H1 (cell line): ENCODE data around the gene DNAI2. TPM values are rescaled to one million over a fixed set of nuclear protein-coding genes. Genes with fewer than 3 reads are reported as not detected.

Experiments
- CTCF ChIA-PET: fragments of 300-600 bp; sonication (Branson Sonifier 250); formaldehyde crosslinking; loops from one replicate; lab custom pipeline; 2021; ENCODE audit not compliant: partially characterized antibody; lab: Charles Lee
- POLR2A ChIA-PET: fragments of 300-600 bp; sonication (Branson Sonifier 250); formaldehyde crosslinking; loops from one replicate; lab custom pipeline; 2021; ENCODE audit warnings: inconsistent platforms; ENCODE audit not compliant: partially characterized antibody; lab: Charles Lee
- DNase-seq, 2 experiments: peaks; one replicate each; pipeline versions ENCODE4 v3.0.0 to v3.0.0-alpha.2; 2010 to 2022; ENCODE audit warnings: low spot score in 2 of 2, low read depth in 1 of 2, mixed read lengths in 1 of 2
- FAIRE-seq: peaks from 2 replicates; lab custom pipeline; 2011; peaks lifted over from hg19 to GRCh38; lab: Jason Lieb, UNC
- H2AFZ ChIP-seq: 2 replicates; pipeline ENCODE4 v1.8.1; 2012; ENCODE audit warnings: low read length, inconsistent platforms
- H2AK5ac ChIP-seq: 2 replicates; pipeline ENCODE4 v1.6.1; 2013; ENCODE audit warnings: low read depth, low read length
- H2BK120ac ChIP-seq: replicated peaks from 2 replicates; pipeline ENCODE3; 2013; ENCODE audit warnings: low read depth, low read length, inconsistent platforms
- H2BK12ac ChIP-seq: 2 replicates; pipeline ENCODE4 v1.6.1; 2013; ENCODE audit warnings: low read depth, low read length
- H2BK15ac ChIP-seq: 2 replicates; pipeline ENCODE4 v1.6.1; 2013; ENCODE audit warnings: low read length
- H2BK20ac ChIP-seq: 2 replicates; pipeline ENCODE4 v1.6.1; 2013; ENCODE audit warnings: low read length
- H2BK5ac ChIP-seq: 2 replicates; pipeline ENCODE4 v1.6.1; 2013; ENCODE audit warnings: low read depth, low read length
- H3K14ac ChIP-seq: 2 replicates; pipeline ENCODE4 v1.6.1; 2013; ENCODE audit warnings: inconsistent platforms; ENCODE audit not compliant: insufficient read length
- H3K18ac ChIP-seq: 2 replicates; pipeline ENCODE4 v1.6.1; 2013; ENCODE audit warnings: low read length; ENCODE audit errors: extremely low read depth
- H3K23ac ChIP-seq: 2 replicates; pipeline ENCODE4 v1.6.1; 2013; ENCODE audit warnings: inconsistent platforms; ENCODE audit not compliant: insufficient read length
- H3K23me2 ChIP-seq: 2 replicates; pipeline ENCODE4 v1.6.1; 2013; ENCODE audit warnings: low read depth, low read length
- H3K27ac ChIP-seq: 2 replicates; pipeline ENCODE4 v1.6.1; 2011; ENCODE audit warnings: low read depth, low read length, inconsistent platforms
- H3K27me3 ChIP-seq, 4 experiments: replicated peaks in 1 of 4; 1 replicate in 1 of 4; 2 replicates in 3 of 4; pipeline versions ENCODE4 v1.6.1 to v1.8.1; 2011 to 2013; ENCODE audit warnings: low read length in 3 of 4, mild to moderate bottlenecking in 3 of 4, inconsistent platforms in 2 of 4, mixed read lengths in 2 of 4, moderate library complexity in 1 of 4; ENCODE audit not compliant: control insufficient read depth in 3 of 4, insufficient read depth in 3 of 4; ENCODE audit errors: extremely low read depth in 1 of 4
- H3K36me3 ChIP-seq, 4 experiments: 2 replicates each; pipeline versions ENCODE4 v1.6.1 to v1.8.1; 2011 to 2013; ENCODE audit warnings: mild to moderate bottlenecking in 4 of 4, low read length in 3 of 4, moderate library complexity in 2 of 4, control low read depth in 1 of 4, inconsistent platforms in 1 of 4; ENCODE audit not compliant: insufficient read depth in 4 of 4, control insufficient read depth in 2 of 4
- H3K4ac ChIP-seq: replicated peaks from 2 replicates; pipeline ENCODE3; 2013; ENCODE audit warnings: low read length, low read depth, mixed read lengths, inconsistent platforms; ENCODE audit not compliant: insufficient read length
- H3K4me1 ChIP-seq, 4 experiments: replicated peaks in 1 of 4; 1 replicate in 1 of 4; 2 replicates in 3 of 4; pipeline versions ENCODE4 v1.6.1 to v1.8.1; 2011 to 2013; ENCODE audit warnings: low read length in 3 of 4, inconsistent platforms in 2 of 4, mixed read lengths in 1 of 4; ENCODE audit not compliant: insufficient read depth in 4 of 4, control insufficient read depth in 3 of 4
- H3K4me2 ChIP-seq, 2 experiments: 2 replicates each; pipeline versions ENCODE4 v1.6.1 to v1.8.1; 2011 to 2013; ENCODE audit warnings: low read depth in 2 of 2, low read length in 2 of 2, control low read depth in 1 of 2, inconsistent platforms in 1 of 2, mild to moderate bottlenecking in 1 of 2; ENCODE audit not compliant: insufficient read depth in 1 of 2
- H3K4me3 ChIP-seq, 4 experiments: fragments of 200-600, 300-600 bp in 1 of 4; sonication (generic), shearing (Covaris generic), sonication (Bioruptor Twin) in 1 of 4; 2 replicates each; pipeline versions ENCODE4 v1.5.1 to v1.8.1; 2011 to 2016; ENCODE audit warnings: low read length in 4 of 4, low read depth in 3 of 4, control low read depth in 2 of 4, inconsistent platforms in 2 of 4, mild to moderate bottlenecking in 2 of 4, mixed read lengths in 1 of 4, moderate library complexity in 1 of 4; ENCODE audit not compliant: insufficient read depth in 2 of 4; ENCODE audit errors: extremely low read depth in 1 of 4
- H3K56ac ChIP-seq: replicated peaks from 2 replicates; pipeline ENCODE3; 2013; ENCODE audit warnings: low read depth, mild to moderate bottlenecking, mixed read lengths, low read length, inconsistent platforms; ENCODE audit not compliant: insufficient read length
- H3K79me1 ChIP-seq: 2 replicates; pipeline ENCODE4 v1.6.1; 2013; ENCODE audit warnings: low read depth, low read length, control low read depth
- H3K79me2 ChIP-seq, 2 experiments: 2 replicates each; pipeline versions ENCODE4 v1.6.1 to v1.8.1; 2012 to 2013; ENCODE audit warnings: low read length in 2 of 2, mild to moderate bottlenecking in 2 of 2, inconsistent platforms in 1 of 2; ENCODE audit not compliant: insufficient read depth in 2 of 2, control insufficient read depth in 1 of 2
- H3K9ac ChIP-seq, 4 experiments: replicated peaks in 1 of 4; 1 replicate in 1 of 4; 2 replicates in 3 of 4; pipeline versions ENCODE4 v1.6.1 to v1.8.1; 2011 to 2013; ENCODE audit warnings: low read depth in 3 of 4, low read length in 3 of 4, control low read depth in 2 of 4, mild to moderate bottlenecking in 2 of 4, moderate library complexity in 2 of 4, inconsistent platforms in 1 of 4; ENCODE audit errors: extremely low read depth in 1 of 4
- H3K9me3 ChIP-seq, 2 experiments: 2 replicates each; pipeline versions ENCODE4 v1.6.1 to v1.8.1; 2012 to 2013; ENCODE audit warnings: mild to moderate bottlenecking in 2 of 2, moderate library complexity in 2 of 2, control low read depth in 1 of 2, inconsistent platforms in 1 of 2, low read depth in 1 of 2, low read length in 1 of 2, mixed read lengths in 1 of 2; ENCODE audit not compliant: insufficient read depth in 2 of 2
- H4K20me1 ChIP-seq, 2 experiments: replicated peaks in 1 of 2; 2 replicates each; pipeline versions ENCODE3 to v1.8.1; 2011 to 2013; ENCODE audit warnings: inconsistent platforms in 2 of 2, low read length in 2 of 2, mild to moderate bottlenecking in 1 of 2; ENCODE audit not compliant: insufficient read depth in 2 of 2, control insufficient read depth in 1 of 2
- H4K5ac ChIP-seq: 2 replicates; pipeline ENCODE4 v1.6.1; 2013; ENCODE audit warnings: low read length, low read depth, mixed read lengths, inconsistent platforms; ENCODE audit not compliant: insufficient read length
- H4K8ac ChIP-seq: 2 replicates; pipeline ENCODE4 v1.8.0; 2013; ENCODE audit warnings: mild to moderate bottlenecking, moderate library complexity, low read length, inconsistent platforms; ENCODE audit not compliant: insufficient read depth; ENCODE audit errors: extremely low read depth
- H4K91ac ChIP-seq: replicated peaks from 2 replicates; pipeline ENCODE3; 2013; ENCODE audit warnings: low read length, mixed read lengths, inconsistent platforms; ENCODE audit not compliant: insufficient read length
- ASH2L ChIP-seq: fragments of 200-600, 300-600 bp; sonication (generic); IDR thresholded peaks from one replicate; pipeline ENCODE4 v1.7.1; 2017; ENCODE audit warnings: low read length
- BACH1 ChIP-seq: IDR thresholded peaks from 2 replicates; pipeline ENCODE4 v1.6.1; 2012; ENCODE audit warnings: low read length, improper control_type of control experiment
- BCL11A ChIP-seq, 2 experiments: IDR thresholded peaks; one replicate each; pipeline ENCODE4 v1.6.1; 2011; ENCODE audit warnings: low read depth in 2 of 2, low read length in 2 of 2, mild to moderate bottlenecking in 2 of 2
- CREB1 ChIP-seq: IDR thresholded peaks from 2 replicates; pipeline ENCODE4 v1.6.1; 2012; ENCODE audit warnings: inconsistent platforms
- CTBP2 ChIP-seq: IDR thresholded peaks from 2 replicates; pipeline ENCODE4 v1.7.0; 2011; ENCODE audit warnings: borderline replicate concordance, mild to moderate bottlenecking, moderate library complexity, mixed read lengths, low read length; ENCODE audit not compliant: insufficient read depth, insufficient read length
- JUN ChIP-seq: IDR thresholded peaks from 2 replicates; pipeline ENCODE4 v1.6.1; 2011; ENCODE audit warnings: low read depth, mild to moderate bottlenecking, improper control_type of control experiment, low read length
- POLR2AphosphoS5 ChIP-seq: IDR thresholded peaks from 2 replicates; pipeline ENCODE4 v1.6.1; 2011; ENCODE audit warnings: low read depth, low read length
- RBBP5 ChIP-seq: IDR thresholded peaks from 2 replicates; pipeline ENCODE4 v1.7.1; 2012; ENCODE audit warnings: low read depth, mild to moderate bottlenecking, inconsistent platforms, low read length, moderate library complexity, borderline replicate concordance
- SAP30 ChIP-seq: fragments of 300-600 bp; sonication (generic); IDR thresholded peaks from 2 replicates; pipeline ENCODE4 v1.7.1; 2012; ENCODE audit warnings: low read length, moderate library complexity, mild to moderate bottlenecking, inconsistent platforms; ENCODE audit not compliant: insufficient read depth, insufficient replicate concordance
- SIRT6 ChIP-seq: IDR thresholded peaks from one replicate; pipeline ENCODE4 v1.7.1; 2012; ENCODE audit warnings: low read length, inconsistent platforms
- SP4 ChIP-seq: IDR thresholded peaks from 2 replicates; pipeline ENCODE4 v1.6.1; 2012; ENCODE audit warnings: low read length, inconsistent platforms
- SUZ12 ChIP-seq: fragments of 200-600 bp; sonication (generic); IDR thresholded peaks from 2 replicates; pipeline ENCODE4 v1.6.1; 2012; ENCODE audit warnings: mild to moderate bottlenecking, inconsistent platforms, low read length, moderate library complexity, mixed read lengths
- WGBS, 2 experiments: shearing (Covaris generic) in 1 of 2; methylation state at CpG; one replicate each; pipeline versions ENCODE4 v1.1.6 to v1.1.7; 2013 to 2015; ENCODE audit warnings: low lambda C conversion rate in 2 of 2, mixed read lengths in 2 of 2, inconsistent platforms in 1 of 2, low coverage in 1 of 2, missing lambda C conversion rate in 1 of 2; ENCODE audit not compliant: insufficient replicate concordance in 2 of 2, insufficient coverage in 1 of 2, insufficient read length in 1 of 2; ENCODE audit errors: extremely low coverage in 1 of 2, missing lambda C conversion rate in 1 of 2; 5-methylcytosine and 5-hydroxymethylcytosine counted together
- polyA plus RNA-seq, 7 experiments: library from polyadenylated mRNA; depleted of rRNA in 3 of 7; stranded (reverse) in 5 of 7; unstranded in 2 of 7; fragments of >200 nt in 5 of 7; fragments of 200-250 nt in 2 of 7; gene quantifications; 1 replicate in 5 of 7; 2 replicates in 1 of 7; 4 replicates in 1 of 7; pipeline versions ENCODE4 v1.2.1 to v1.2.3, GENCODE V29; 2011 to 2013; ENCODE audit warnings: missing spikeins in 2 of 7, mixed read lengths in 2 of 7
- total RNA-seq: library from RNA; stranded (reverse); fragmentation: NEBNext Ultra II Directional; extraction: Animal tissue kit (Norgen Biotek cat#: 25700); gene quantifications from 2 replicates; pipeline ENCODE4 v1.2.1, GENCODE V29; 2021

DNAI2 gene
- total and polyA plus RNA-seq, 2 of the 8 experiments (the other 6 are each of a cell fraction or from before 2014, with no cell fraction given), result 0.08 to 0.15 TPM

GRCh38 chr17:74295625-74296547, 21.9 kb downstream of the DNAI2 start:
- ChIA-PET POLR2A (interaction anchor here (1.1 to 1.5 kb wide), 5 partner anchors 11 to 91 kb away, joined by 3 to 5 read pairs (median 4); partner anchors contain the start of genes BTBD17 and TTYH2), CTCF (interaction anchor here (0.6 to 8.6 kb wide), 28 partner anchors 11 to 982 kb away, joined by 3 to 114 read pairs (median 4); partner anchors contain the start of genes BTBD17 and GPR142)
- DNase-seq, result no peak
- Histone ChIP-seq H2BK12ac (no peak overlapping the region), H3K23ac (no peak overlapping the region), H3K27ac (no peak overlapping the region), H3K36me3 (no peaks in the 10 kb centered on the region), H3K4me2 (no peak overlapping the region), H3K4me3 (no peak overlapping the region), H2BK20ac (no peak overlapping the region), H2AFZ (no peak overlapping the region), H3K56ac (no peak overlapping the region), H2BK15ac (no peak overlapping the region), H3K79me2 (no peaks in the 10 kb centered on the region), H3K9me3 (no peaks in the 10 kb centered on the region), H2BK120ac (no peak overlapping the region), H3K4me1 (no peaks in the 10 kb centered on the region), H4K20me1 (no peaks in the 10 kb centered on the region), H3K79me1 (no peaks in the 10 kb centered on the region), H3K18ac (no peak overlapping the region), H3K9ac (no peak overlapping the region), H2BK5ac (no peak overlapping the region), H3K14ac (no peak overlapping the region), H4K8ac (no peak overlapping the region), H3K23me2 (no peaks in the 10 kb centered on the region), H3K4ac (no peak overlapping the region), H4K91ac (no peak overlapping the region), H2AK5ac (no peak overlapping the region), H3K27me3 (no peaks in the 10 kb centered on the region; a peak in 1 of 7 replicates), H4K5ac (no peak overlapping the region)
- 78% methylated on average over 10 of the region's 10 CpGs; no CpG with 5 or more reads in 1 of the 2 experiments for WGBS, 2 experiments
- FAIRE-seq, result no peak
- TF ChIP-seq JUN (no peak), SIRT6 (no peak), BCL11A (IDR thresholded peaks at IDR 0.05; ENCODE audit: low read depth in 2 of 2, low read length in 2 of 2) (no peak), SAP30 (no peak), BACH1 (no peak), SUZ12 (no peak), CTBP2 (no peak), POLR2AphosphoS5 (no peak), ASH2L (no peak), RBBP5 (no peak), CREB1 (no peak), SP4 (no peak)
